Heart left ventricle (tissue), 16 donors: ENCODE results near the gene NUBP1. TPM values are rescaled to one million over a fixed set of nuclear protein-coding genes. Genes with fewer than 3 reads are reported as not detected.
A peak's percentile ranks its signal among the peaks of the same experiment; 100 is the strongest.

Experiments used
- ATAC-seq, 4 donors: fragments of 200-7000 bp; cut with Tn5 transposase; one replicate each; pipeline ENCODE4 v1.9.1; 2020 to 2022; ENCODE audit warnings: moderate library complexity in 4 of 4, mild to moderate bottlenecking in 3 of 4, moderate number of reproducible peaks in 1 of 4
- DNase-seq, 5 donors: peaks; one replicate each; pipeline ENCODE4 v3.0.0-alpha.2; 2020
- H3K27ac ChIP-seq, 12 donors: fragments of 200-600 bp; sonication (generic) in 4 of 12; one replicate each; pipeline versions ENCODE4 v1.5.0 to v1.8.0; 2016 to 2022; ENCODE audit warnings: mild to moderate bottlenecking in 2 of 12
- H3K27me3 ChIP-seq, 9 donors: fragments of 200-600 bp; sonication (generic) in 2 of 9; one replicate each; pipeline versions ENCODE4 v1.5.1 to v1.8.0; 2016 to 2022; ENCODE audit warnings: mild to moderate bottlenecking in 3 of 9
- H3K36me3 ChIP-seq, 9 donors: fragments of 200-600 bp; sonication (generic) in 2 of 9; one replicate each; pipeline versions ENCODE4 v1.5.0 to v1.8.0; 2018 to 2022; ENCODE audit warnings: mild to moderate bottlenecking in 2 of 9
- H3K4me1 ChIP-seq, 12 donors: fragments of 200-600 bp; sonication (generic) in 4 of 12; one replicate each; pipeline versions ENCODE4 v1.5.0 to v1.8.0; 2016 to 2022; ENCODE audit warnings: mild to moderate bottlenecking in 3 of 12
- H3K4me3 ChIP-seq, 12 donors: fragments of 200-600 bp; sonication (generic) in 4 of 12; one replicate each; pipeline versions ENCODE4 v1.5.0 to v1.8.0; 2017 to 2022; ENCODE audit warnings: mild to moderate bottlenecking in 9 of 12, moderate library complexity in 4 of 12
- H3K9me3 ChIP-seq, 12 donors: fragments of 200-600 bp; sonication (generic) in 4 of 12; one replicate each; pipeline versions ENCODE4 v1.5.0 to v1.8.0; 2016 to 2022; ENCODE audit warnings: mild to moderate bottlenecking in 1 of 12
- CTCF ChIP-seq, 12 donors: fragments of 200-600 bp; sonication (generic) in 4 of 12; IDR thresholded peaks; one replicate each; pipeline versions ENCODE4 v1.5.0 to v1.8.0; 2018 to 2022; ENCODE audit warnings: antibody characterized with exemption in 12 of 12, mild to moderate bottlenecking in 5 of 12
- POLR2A ChIP-seq, 2 donors: fragments of 450-650 bp; IDR thresholded peaks; one replicate each; pipeline ENCODE4 v1.6.1; 2017; ENCODE audit warnings: antibody characterized with exemption in 2 of 2, mild to moderate bottlenecking in 2 of 2, moderate library complexity in 2 of 2
- WGBS, 4 donors: extraction: QIAGEN DNeasy Blood & Tissue Kit in 2 of 4; methylation state at CpG; one replicate each; pipeline versions ENCODE4 v1.1.5 to v1.1.7; 2013 to 2018; 5-methylcytosine and 5-hydroxymethylcytosine counted together
- intact Hi-C, 10 donors: fragments of 100-400 bp; cut with DNase I; formaldehyde crosslinking; loops; one replicate each; pipeline versions ENCODE4 v1.11.1 to v1.14.2; 2022
- polyA plus RNA-seq, 2 donors: library from polyadenylated mRNA; stranded (reverse); fragments of 200-250 nt; gene quantifications; one replicate each; pipeline ENCODE4 v1.2.3, GENCODE V29; 2013
- total RNA-seq, 9 donors: library from RNA; depleted of rRNA in 2 of 9; stranded (reverse); fragments of >200 nt in 2 of 9; fragmentation: NEBNext Ultra II Directional in 3 of 9; extraction: Animal tissue kit (Norgen Biotek cat#: 25700) in 3 of 9; gene quantifications; one replicate each; pipeline versions ENCODE4 v1.1.0 to v1.2.4, GENCODE V29; 2016 to 2023
- donor health status: ischemic (EF 13 %, LVEDD 7.1; RV severe dilation, severe dysfunction).
- donor health status: healthy with polysubstance abuse.
- donor health status: DM: no; HTN: yes; CAD: no.
- donor health status: DM: no; HTN: no; CAD: no.
- donor health status: ischemic (EF 25% LVEDD 6.9; RV normal size, moderate dysfunction).
- donor health status: ischemic (EF 25% LVEDD 5.7; RV mildly dilated, moderate dysfunction).
- donor health status: healthy.
- donor health status: DM: yes; HTN: yes; CAD: no.
- donor health status: ischemic (EF 35%, LVEDD 5.7; RV mildly dilated, moderate dysfunction).
- donor health status: nonischemic (EF 11% LVEDD 7.7; RV severe dilation, severe dysfunction).
- donor health status: DM: yes; HTN: yes; CAD: no.
- donor health status: PGD.
- donor health status: ischemic (EF 29% LVEDD 5.4; RV normal size, mild dysfunction).
- donor health status: nonischemic (EF 23%, LVEDD 6.1; RV moderate dilation, normal function).

The NUBP1 gene
- total and polyA plus RNA-seq, 11 donors, result 34.0 to 60.0 (median 50.9) TPM

- no peaks in the 10 kb centered on the region for H3K36me3 ChIP-seq
- DNase-seq, result no peak
- 93 to 99% (median 95%) methylated on average over 3 of the region's 3 CpGs for WGBS, 4 donors
- H3K27ac ChIP-seq, result no peak overlapping the region
- peaks cover 0 to 5% (median 0%) of the 10 kb centered on the region in 12 donors for H3K4me1 ChIP-seq
- intact Hi-C loops, result loop anchor here in 2 of 10 donors (5.0 to 10.0 kb wide), 2 partner anchors 45 to 52 kb away; no protein-coding TSS in a partner anchor
- TF ChIP-seq POLR2A (IDR thresholded peaks at IDR 0.05) (no peak), CTCF (IDR thresholded peaks at IDR 0.05) (no peak)
- no peak for ATAC-seq
- H3K27me3 ChIP-seq, result no peaks in the 10 kb centered on the region
- H3K4me3 ChIP-seq, result no peak overlapping the region
- no peaks in the 10 kb centered on the region for H3K9me3 ChIP-seq
Observed at GRCh38 chr16:10809706-10810105, 66.1 kb downstream of the NUBP1 start.

- ATAC-seq (peak in 1 of 4 donors; percentile 15), DNase-seq (no peak)
- no peak overlapping the region for H3K4me3 ChIP-seq
- H3K9me3 ChIP-seq, result no peaks in the 10 kb centered on the region
- H3K4me1 ChIP-seq, result peaks cover 0 to 4% (median 0%) of the 10 kb centered on the region in 12 donors
- intact Hi-C loops, result loop anchor here in 2 of 10 donors (5.0 to 10.0 kb wide), 2 partner anchors 48 to 55 kb away; no protein-coding TSS in a partner anchor
- TF ChIP-seq POLR2A (IDR thresholded peaks at IDR 0.05), result no peak
- no peak for TF ChIP-seq CTCF (IDR thresholded peaks at IDR 0.05)
- WGBS, 4 donors, result 74 to 83% (median 79%) methylated on average over 6 of the region's 6 CpGs
- no peaks in the 10 kb centered on the region for H3K27me3 ChIP-seq
- peak overlapping the region in 1 of 12 donors; percentile 12 for H3K27ac ChIP-seq
- H3K36me3 ChIP-seq, result no peaks in the 10 kb centered on the region
Observed at GRCh38 chr16:10812312-10813098, 68.9 kb downstream of the NUBP1 start.

- no peak overlapping the region for H3K27ac ChIP-seq
- TF ChIP-seq POLR2A (IDR thresholded peaks at IDR 0.05), result no peak
- TF ChIP-seq CTCF (IDR thresholded peaks at IDR 0.05), result no peak
- WGBS, 4 donors, result 80 to 87% (median 86%) methylated on average over 4 of the region's 4 CpGs
- intact Hi-C loops, result loop anchor here in 2 of 10 donors (5.0 to 10.0 kb wide), 2 partner anchors 48 to 56 kb away; no protein-coding TSS in a partner anchor
- peaks cover 0 to 4% (median 0%) of the 10 kb centered on the region in 9 donors for H3K27me3 ChIP-seq
- ATAC-seq, result no peak
- DNase-seq, result no peak
- no peak overlapping the region for H3K4me3 ChIP-seq
- peaks cover 0 to under 1% (median 0%) of the 10 kb centered on the region in 12 donors for H3K4me1 ChIP-seq
- no peaks in the 10 kb centered on the region for H3K9me3 ChIP-seq
- no peaks in the 10 kb centered on the region for H3K36me3 ChIP-seq
Observed at GRCh38 chr16:10813099-10813455, 69.4 kb downstream of the NUBP1 start.

GRCh38 chr16:10817514-10817913, 73.9 kb downstream of the NUBP1 start:
- ATAC-seq, result no peak
- Histone ChIP-seq H3K9me3 (no peaks in the 10 kb centered on the region), H3K27ac (no peak overlapping the region), H3K4me3 (peak overlapping the region in 1 of 12 donors; percentile 49), H3K4me1 (peaks cover 0 to 13% (median 0%) of the 10 kb centered on the region in 12 donors), H3K36me3 (no peaks in the 10 kb centered on the region), H3K27me3 (peaks cover 0 to 9% (median 0%) of the 10 kb centered on the region in 9 donors)
- intact Hi-C loops, result loop anchor here in 1 of 10 donors (10.0 kb wide), 1 partner anchor 53 kb away; no protein-coding TSS in a partner anchor
- TF ChIP-seq POLR2A (IDR thresholded peaks at IDR 0.05), result no peak
- no peak for TF ChIP-seq CTCF (IDR thresholded peaks at IDR 0.05)
- 94 to 100% (median 98%) methylated on average over 1 of the region's 1 CpG for WGBS, 4 donors
- DNase-seq, result no peak
